Fibroblast of mammary gland (primary cell): ENCODE measurements around the gene RPRD2.

Experiments used
- DNase-seq: peaks from one replicate; pipeline ENCODE4 v3.0.0-alpha.2; 2010; ENCODE audit warnings: low read depth
- H3K4me3 ChIP-seq: 2 replicates; pipeline ENCODE4 v1.5.1; 2011; ENCODE audit warnings: low read depth, mild to moderate bottlenecking, low read length, moderate library complexity; ENCODE audit not compliant: control insufficient read depth
- TF ChIP-seq, protein P1 (sequence below): conservative IDR thresholded peaks from 2 replicates; pipeline ENCODE4 v1.5.1; 2011; ENCODE audit warnings: low read depth, low read length, inconsistent platforms; ENCODE audit not compliant: control insufficient read depth, insufficient read depth

The RPRD2 gene

DNA sequence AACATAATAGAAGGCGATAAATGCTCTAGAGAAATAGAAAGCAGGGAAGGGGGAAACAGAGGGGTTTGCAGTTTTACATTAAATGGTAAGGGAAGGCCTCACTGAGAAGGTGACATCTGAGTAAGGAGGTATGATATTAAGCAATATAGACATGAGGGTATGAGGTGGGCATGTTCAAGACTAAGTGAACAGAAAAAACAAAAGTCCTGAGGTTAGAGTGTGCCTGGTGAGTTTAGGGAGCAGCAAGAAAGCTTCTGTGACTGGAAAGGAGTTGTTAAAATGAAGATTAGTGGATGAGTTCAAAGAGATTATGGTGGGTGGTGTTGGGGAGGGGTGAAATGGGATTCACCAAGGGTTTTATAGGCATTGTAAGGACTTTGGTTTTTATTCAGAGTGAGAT is 8.6 kb downstream of the RPRD2 start:
- no peak for DNase-seq
- H3K4me3 ChIP-seq: no peak overlapping the region
- TF ChIP-seq, protein P1, sequence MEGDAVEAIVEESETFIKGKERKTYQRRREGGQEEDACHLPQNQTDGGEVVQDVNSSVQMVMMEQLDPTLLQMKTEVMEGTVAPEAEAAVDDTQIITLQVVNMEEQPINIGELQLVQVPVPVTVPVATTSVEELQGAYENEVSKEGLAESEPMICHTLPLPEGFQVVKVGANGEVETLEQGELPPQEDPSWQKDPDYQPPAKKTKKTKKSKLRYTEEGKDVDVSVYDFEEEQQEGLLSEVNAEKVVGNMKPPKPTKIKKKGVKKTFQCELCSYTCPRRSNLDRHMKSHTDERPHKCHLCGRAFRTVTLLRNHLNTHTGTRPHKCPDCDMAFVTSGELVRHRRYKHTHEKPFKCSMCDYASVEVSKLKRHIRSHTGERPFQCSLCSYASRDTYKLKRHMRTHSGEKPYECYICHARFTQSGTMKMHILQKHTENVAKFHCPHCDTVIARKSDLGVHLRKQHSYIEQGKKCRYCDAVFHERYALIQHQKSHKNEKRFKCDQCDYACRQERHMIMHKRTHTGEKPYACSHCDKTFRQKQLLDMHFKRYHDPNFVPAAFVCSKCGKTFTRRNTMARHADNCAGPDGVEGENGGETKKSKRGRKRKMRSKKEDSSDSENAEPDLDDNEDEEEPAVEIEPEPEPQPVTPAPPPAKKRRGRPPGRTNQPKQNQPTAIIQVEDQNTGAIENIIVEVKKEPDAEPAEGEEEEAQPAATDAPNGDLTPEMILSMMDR: no peak

- no peak overlapping the region for H3K4me3 ChIP-seq
- DNase-seq: no peak
- TF ChIP-seq, protein P1: no peak
These were observed 12.2 kb downstream of the RPRD2 start for GRCh38 chr1:150376110-150376509.

- no peak for DNase-seq
- TF ChIP-seq, protein P1: no peak
- H3K4me3 ChIP-seq: no peak overlapping the region
These were observed 19.8 kb downstream of the RPRD2 start for GRCh38 chr1:150383631-150384324.

DNA sequence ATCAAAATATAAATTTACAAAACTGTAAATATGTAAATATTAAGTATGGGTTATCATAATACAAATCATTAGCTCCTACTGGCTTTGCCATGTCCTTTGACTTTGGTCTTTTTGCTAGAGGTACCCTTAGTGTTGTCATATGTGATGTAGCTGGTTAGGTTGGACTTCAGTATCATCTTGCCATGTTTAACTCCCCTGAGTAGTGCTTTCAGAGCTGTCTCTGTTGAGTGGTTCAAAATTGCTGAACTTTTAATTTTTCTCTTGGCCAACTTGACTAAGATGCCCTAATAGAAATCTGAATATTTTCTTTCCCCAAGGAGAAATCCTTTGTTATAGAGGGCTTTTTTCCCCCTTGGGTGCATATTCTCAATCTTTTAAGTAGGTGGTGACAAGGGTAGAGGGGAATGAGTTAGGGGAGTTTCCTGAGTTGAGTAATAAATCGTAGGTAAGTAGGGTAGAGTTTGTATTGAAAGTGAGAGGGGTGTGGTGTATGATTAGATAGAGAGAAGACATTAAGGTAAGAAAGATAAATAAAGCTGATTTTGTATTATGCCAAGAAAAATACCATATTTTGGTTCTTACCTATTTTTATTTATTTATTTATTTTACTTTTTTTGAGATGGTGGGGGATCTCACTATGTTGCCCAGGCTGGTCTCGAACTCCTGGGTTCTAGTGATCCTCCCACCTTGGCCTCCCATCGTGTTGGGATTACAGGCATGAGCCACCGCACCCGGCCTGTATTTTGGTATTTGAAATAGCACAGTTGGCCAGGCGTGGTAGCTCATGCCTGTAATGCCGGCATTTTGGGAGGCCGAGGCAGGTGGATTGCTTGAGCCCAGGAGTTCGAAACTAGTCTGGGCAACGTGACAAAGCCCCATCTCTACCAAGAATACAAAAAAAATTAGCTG is 21.8 kb downstream of the RPRD2 start:
- TF ChIP-seq, protein P1: no peak
- DNase-seq: no peak

DNA sequence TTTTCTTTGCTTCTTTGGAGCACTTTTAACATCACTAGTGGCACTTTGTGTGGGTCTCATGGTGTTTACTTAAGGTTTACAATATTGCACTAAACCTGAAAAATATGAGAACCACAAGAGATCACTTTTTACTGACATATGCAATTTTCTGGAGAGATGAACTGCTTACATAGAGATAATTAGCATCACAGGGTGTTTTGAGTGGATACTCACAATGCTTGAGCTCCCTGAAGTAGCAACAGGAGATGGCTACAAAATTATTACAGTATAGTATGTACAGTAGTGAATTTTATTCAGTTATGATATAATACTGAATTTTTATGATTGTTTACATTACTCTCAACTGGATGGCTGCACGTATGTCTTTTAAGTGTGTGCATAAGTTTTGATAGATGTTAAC is 22.6 kb downstream of the RPRD2 start:
- no peak overlapping the region for H3K4me3 ChIP-seq
- TF ChIP-seq, protein P1: no peak
- no peak for DNase-seq

More for the DNA sequence above, 21.8 kb downstream of the RPRD2 start:
- H3K4me3 ChIP-seq: no peak overlapping the region

GRCh38 chr1:150387200-150387599 is 23.3 kb downstream of the RPRD2 start:
- TF ChIP-seq, protein P1: no peak
- H3K4me3 ChIP-seq: no peak overlapping the region
- DNase-seq: no peak
